GM18498 (cell line): ENCODE data around the gene CAMK2B.

ENCODE experiments used
- ATAC-seq: cut with Tn5 transposase; IDR thresholded peaks from one replicate; pipeline ENCODE4 v1.9.1; 2021; ENCODE audit warnings: mild to moderate bottlenecking, moderate library complexity; ENCODE audit not compliant: unreplicated experiment

CAMK2B gene

GRCh38 chr7:44330331-44330730 lies 4.9 kb upstream of the CAMK2B start:
- no peak for ATAC-seq

GRCh38 chr7:44329888-44330287 lies 4.5 kb upstream of the CAMK2B start:
- no peak for ATAC-seq

GRCh38 chr7:44329081-44329480 lies 3.7 kb upstream of the CAMK2B start:
- ATAC-seq: no peak

- no peak for ATAC-seq
These were observed 2.6 kb upstream of the CAMK2B start for GRCh38 chr7:44327981-44328380.

- ATAC-seq: no peak
These were observed 1.1 kb upstream of the CAMK2B start for GRCh38 chr7:44326261-44327125.

GRCh38 chr7:44325811-44326241 lies 432 bp upstream of the CAMK2B start:
- no peak for ATAC-seq

GRCh38 chr7:44324481-44325200 lies 753 bp downstream of the CAMK2B start:
- no peak for ATAC-seq

GRCh38 chr7:44324204-44324480 lies 1.3 kb downstream of the CAMK2B start:
- ATAC-seq: no peak

GRCh38 chr7:44323381-44324203 lies 1.8 kb downstream of the CAMK2B start:
- ATAC-seq: no peak

- ATAC-seq: no peak
These were observed 2.6 kb downstream of the CAMK2B start for GRCh38 chr7:44322631-44323363.

- no peak for ATAC-seq
These were observed 3.6 kb downstream of the CAMK2B start for GRCh38 chr7:44321796-44322195.

- ATAC-seq: no peak
These were observed 4.5 kb downstream of the CAMK2B start for GRCh38 chr7:44320794-44321371.

- ATAC-seq: no peak
These were observed 5.3 kb downstream of the CAMK2B start for GRCh38 chr7:44320141-44320540.

- no peak for ATAC-seq
These were observed 7.1 kb downstream of the CAMK2B start for GRCh38 chr7:44318332-44318731.

GRCh38 chr7:44315301-44315903 lies 10.0 kb downstream of the CAMK2B start:
- ATAC-seq: no peak

GRCh38 chr7:44313621-44314031 lies 11.8 kb downstream of the CAMK2B start:
- no peak for ATAC-seq

- ATAC-seq: no peak
These were observed 12.4 kb downstream of the CAMK2B start for GRCh38 chr7:44313016-44313415.

- ATAC-seq: no peak
These were observed 13.6 kb downstream of the CAMK2B start for GRCh38 chr7:44311561-44312495.
